Esophagus muscularis mucosa (tissue), 4 donors: ENCODE data around the gene SLC10A1.

Experiments
- EP300 ChIP-seq: sonication (generic); formaldehyde crosslinking; IDR thresholded peaks from one replicate; pipeline ENCODE4 v1.6.1; 2017; ENCODE audit warnings: antibody characterized with exemption
- POLR2A ChIP-seq: fragments of 450-650 bp; IDR thresholded peaks from one replicate; pipeline ENCODE4 v1.6.1; 2017; ENCODE audit warnings: antibody characterized with exemption, moderate library complexity, mild to moderate bottlenecking, low read depth
- TF ChIP-seq, protein P1 (sequence below), 3 experiments: fragments of 200-600 bp in 2 of 3; fragments of 450-650 bp in 1 of 3; sonication (generic) in 2 of 3; IDR thresholded peaks; one replicate each; pipeline ENCODE4 v1.5.1; 2017 to 2019; ENCODE audit warnings: antibody characterized with exemption in 3 of 3, mild to moderate bottlenecking in 2 of 3, moderate library complexity in 1 of 3

DNA sequence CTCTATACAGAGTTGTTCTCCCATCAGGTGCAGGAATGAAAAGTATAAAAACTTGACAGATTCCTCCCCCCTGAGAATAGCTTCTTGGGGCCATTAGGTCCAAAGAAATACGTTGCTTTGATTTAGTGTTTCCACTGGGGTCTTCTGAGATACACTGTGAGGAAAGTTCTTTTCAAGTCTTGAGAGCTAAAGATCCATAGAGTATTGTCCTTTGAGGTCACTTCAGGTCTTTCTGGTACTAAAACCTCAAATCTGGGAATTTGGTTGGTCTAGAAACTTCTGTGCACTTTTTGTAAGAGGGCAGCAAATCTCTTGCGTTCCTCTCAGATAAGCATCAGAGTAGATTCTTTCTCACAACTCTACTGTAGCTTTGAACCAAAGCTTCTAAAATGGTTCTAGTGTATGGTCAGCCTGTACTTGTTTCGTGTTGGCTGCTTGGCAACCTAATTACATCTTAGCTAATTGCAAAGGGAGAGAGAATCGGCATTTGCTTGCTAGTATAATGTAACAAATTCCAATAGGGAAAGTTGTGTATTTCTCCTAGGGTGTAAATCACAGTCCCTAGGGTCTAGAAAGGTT, 20.1 kb downstream of the SLC10A1 start:
- TF ChIP-seq, protein P1, sequence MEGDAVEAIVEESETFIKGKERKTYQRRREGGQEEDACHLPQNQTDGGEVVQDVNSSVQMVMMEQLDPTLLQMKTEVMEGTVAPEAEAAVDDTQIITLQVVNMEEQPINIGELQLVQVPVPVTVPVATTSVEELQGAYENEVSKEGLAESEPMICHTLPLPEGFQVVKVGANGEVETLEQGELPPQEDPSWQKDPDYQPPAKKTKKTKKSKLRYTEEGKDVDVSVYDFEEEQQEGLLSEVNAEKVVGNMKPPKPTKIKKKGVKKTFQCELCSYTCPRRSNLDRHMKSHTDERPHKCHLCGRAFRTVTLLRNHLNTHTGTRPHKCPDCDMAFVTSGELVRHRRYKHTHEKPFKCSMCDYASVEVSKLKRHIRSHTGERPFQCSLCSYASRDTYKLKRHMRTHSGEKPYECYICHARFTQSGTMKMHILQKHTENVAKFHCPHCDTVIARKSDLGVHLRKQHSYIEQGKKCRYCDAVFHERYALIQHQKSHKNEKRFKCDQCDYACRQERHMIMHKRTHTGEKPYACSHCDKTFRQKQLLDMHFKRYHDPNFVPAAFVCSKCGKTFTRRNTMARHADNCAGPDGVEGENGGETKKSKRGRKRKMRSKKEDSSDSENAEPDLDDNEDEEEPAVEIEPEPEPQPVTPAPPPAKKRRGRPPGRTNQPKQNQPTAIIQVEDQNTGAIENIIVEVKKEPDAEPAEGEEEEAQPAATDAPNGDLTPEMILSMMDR (IDR thresholded peaks at IDR 0.05): no peak
- TF ChIP-seq POLR2A: no peak
- no peak for TF ChIP-seq EP300
